Measurements from ENCODE around the gene MFSD6.

- no peak for TF ChIP-seq EZH2 (IDR thresholded peaks at IDR 0.05)
- TF ChIP-seq EZH2phosphoT487 (IDR thresholded peaks at IDR 0.05), result no peak
- TF ChIP-seq CTCF (IDR thresholded peaks at IDR 0.05), result no peak
Observed at GRCh38 chr2:190367091-190367490, 41.1 kb upstream of the MFSD6 start.
